Fibroblast of the aortic adventitia (primary cell): Measurements from ENCODE around the gene PLPPR5. TPM values are rescaled to one million over a fixed set of nuclear protein-coding genes. Genes with fewer than 3 reads are reported as not detected.

ENCODE experiments used
- DNase-seq: peaks from one replicate; pipeline ENCODE4 v3.0.0-alpha.2; 2010; ENCODE audit warnings: low read depth
- H3K4me3 ChIP-seq: 2 replicates; pipeline ENCODE4 v1.5.1; 2011; ENCODE audit warnings: low read depth, mild to moderate bottlenecking, control low read depth, low read length, moderate library complexity
- total RNA-seq: library from RNA; depleted of rRNA; stranded (reverse); fragments of >200 nt; gene quantifications from 2 replicates; pipeline ENCODE4 v1.2.3, GENCODE V29; 2012; ENCODE audit warnings: low replicate concordance
- TF ChIP-seq, protein P1 (sequence below): IDR thresholded peaks from 2 replicates; pipeline ENCODE4 v1.5.1; 2011; ENCODE audit warnings: mild to moderate bottlenecking, low read length, control low read depth, inconsistent platforms; ENCODE audit not compliant: insufficient read depth

Gene PLPPR5
- total RNA-seq, 1 donor, result 0.09 TPM

- TF ChIP-seq, protein P1, sequence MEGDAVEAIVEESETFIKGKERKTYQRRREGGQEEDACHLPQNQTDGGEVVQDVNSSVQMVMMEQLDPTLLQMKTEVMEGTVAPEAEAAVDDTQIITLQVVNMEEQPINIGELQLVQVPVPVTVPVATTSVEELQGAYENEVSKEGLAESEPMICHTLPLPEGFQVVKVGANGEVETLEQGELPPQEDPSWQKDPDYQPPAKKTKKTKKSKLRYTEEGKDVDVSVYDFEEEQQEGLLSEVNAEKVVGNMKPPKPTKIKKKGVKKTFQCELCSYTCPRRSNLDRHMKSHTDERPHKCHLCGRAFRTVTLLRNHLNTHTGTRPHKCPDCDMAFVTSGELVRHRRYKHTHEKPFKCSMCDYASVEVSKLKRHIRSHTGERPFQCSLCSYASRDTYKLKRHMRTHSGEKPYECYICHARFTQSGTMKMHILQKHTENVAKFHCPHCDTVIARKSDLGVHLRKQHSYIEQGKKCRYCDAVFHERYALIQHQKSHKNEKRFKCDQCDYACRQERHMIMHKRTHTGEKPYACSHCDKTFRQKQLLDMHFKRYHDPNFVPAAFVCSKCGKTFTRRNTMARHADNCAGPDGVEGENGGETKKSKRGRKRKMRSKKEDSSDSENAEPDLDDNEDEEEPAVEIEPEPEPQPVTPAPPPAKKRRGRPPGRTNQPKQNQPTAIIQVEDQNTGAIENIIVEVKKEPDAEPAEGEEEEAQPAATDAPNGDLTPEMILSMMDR, result no peak
- H3K4me3 ChIP-seq, result no peak overlapping the region
- DNase-seq, result no peak
Observed at GRCh38 chr1:98969798-98970490, 34.7 kb downstream of the PLPPR5 start.

GRCh38 chr1:98967122-98967521, 37.5 kb downstream of the PLPPR5 start:
- H3K4me3 ChIP-seq, result no peak overlapping the region
- DNase-seq, result no peak
- TF ChIP-seq, protein P1, result no peak

GRCh38 chr1:98965394-98965793, 39.3 kb downstream of the PLPPR5 start:
- no peak for DNase-seq
- no peak overlapping the region for H3K4me3 ChIP-seq
- TF ChIP-seq, protein P1, result no peak

DNA sequence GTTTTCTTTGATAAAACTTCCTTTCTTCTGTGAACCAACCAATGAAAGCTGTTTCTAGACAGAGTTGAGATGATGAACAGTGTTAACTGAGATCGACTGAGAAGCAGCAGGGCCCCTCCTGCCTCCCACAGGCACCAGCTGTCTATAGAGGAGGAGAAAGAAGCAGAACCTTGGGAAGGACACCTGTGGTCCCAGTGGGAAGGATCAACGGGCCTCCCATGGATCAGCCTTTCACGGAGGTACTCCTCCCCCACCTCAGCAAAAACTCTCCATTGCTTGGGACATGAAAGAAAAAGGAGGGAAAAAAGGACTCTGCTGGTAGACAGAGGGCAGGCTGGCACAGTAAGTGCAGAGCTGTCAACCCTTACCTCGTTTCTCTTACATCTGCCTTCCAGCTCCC, 40.5 kb downstream of the PLPPR5 start:
- TF ChIP-seq, protein P1, result no peak
- H3K4me3 ChIP-seq, result no peak overlapping the region
- DNase-seq, result no peak

DNA sequence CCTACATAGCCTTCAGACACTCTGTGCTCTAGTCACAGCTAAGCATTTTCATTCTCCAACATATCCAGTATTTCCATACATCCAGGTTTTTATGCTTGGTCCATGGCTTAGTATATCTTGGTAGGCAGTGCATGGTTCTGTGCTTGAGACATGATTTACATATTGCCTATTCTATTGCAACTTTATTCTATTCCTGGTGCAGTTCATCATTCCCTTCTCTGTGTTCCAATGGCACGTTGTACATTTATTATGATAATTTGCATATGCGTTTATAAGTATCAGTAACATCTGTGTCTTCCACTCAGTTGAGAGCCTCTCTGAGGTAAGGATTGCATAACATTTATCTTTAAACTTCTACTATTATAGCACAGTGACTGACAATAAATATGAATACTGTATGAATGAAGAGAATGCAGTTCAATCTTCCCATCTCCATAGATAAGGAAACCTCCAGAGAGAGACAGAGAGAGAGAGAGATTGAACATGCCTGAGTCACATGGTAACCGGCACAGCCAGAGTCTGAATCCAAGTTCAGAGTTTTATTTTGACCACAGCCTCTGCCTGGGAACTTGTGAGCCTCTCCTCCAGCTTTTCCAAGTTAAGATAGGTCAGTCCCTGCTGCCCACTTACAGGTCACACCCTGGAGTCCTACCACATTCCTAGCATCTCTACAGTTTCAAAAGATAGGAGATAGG, 41.5 kb downstream of the PLPPR5 start:
- DNase-seq, result peak; percentile 56
- TF ChIP-seq, protein P1, result no peak

DNA sequence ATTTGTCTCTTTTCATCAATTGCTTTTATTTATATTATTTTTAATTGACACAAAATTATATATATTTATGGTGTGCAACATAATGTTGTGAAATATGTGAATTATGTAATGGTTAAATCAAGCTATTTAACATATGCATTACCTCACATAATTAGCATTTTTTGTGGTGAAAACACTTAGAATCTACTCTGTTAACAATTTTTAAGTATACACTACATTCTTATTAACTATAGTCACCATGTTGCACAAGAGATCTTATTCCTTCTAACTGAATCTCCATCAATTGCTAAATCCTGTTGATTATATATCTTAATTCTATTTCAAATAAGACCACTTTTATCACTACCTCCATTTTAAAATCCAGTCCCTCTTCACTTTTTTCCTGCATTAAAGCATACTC, 42.5 kb downstream of the PLPPR5 start:
- TF ChIP-seq, protein P1, result no peak
- peak; percentile 30 for DNase-seq

More for the DNA sequence above, 41.5 kb downstream of the PLPPR5 start:
- no peak overlapping the region for H3K4me3 ChIP-seq

More for the DNA sequence above, 42.5 kb downstream of the PLPPR5 start:
- H3K4me3 ChIP-seq, result no peak overlapping the region
